KMS-11 (cell line): ENCODE measurements around the gene STAT5B.

Experiments
- H2AFZ ChIP-seq: fragments of 200-600 bp; sonication (generic); 2 replicates; pipeline ENCODE4 v1.6.1; 2016; ENCODE audit warnings: antibody characterized with exemption, mixed run types, low read depth
- H3K27ac ChIP-seq: fragments of 200-600 bp; sonication (generic); 2 replicates; pipeline ENCODE4 v1.6.1; 2016; ENCODE audit warnings: mild to moderate bottlenecking, mixed run types
- H3K27me3 ChIP-seq: fragments of 200-600 bp; sonication (generic); 2 replicates; pipeline ENCODE4 v1.6.1; 2017; ENCODE audit warnings: mild to moderate bottlenecking, low read depth, mixed run types, moderate library complexity; ENCODE audit not compliant: insufficient read depth
- H3K36me3 ChIP-seq: fragments of 200-600 bp; sonication (generic); 2 replicates; pipeline ENCODE4 v1.6.1; 2017; ENCODE audit warnings: mild to moderate bottlenecking, mixed run types; ENCODE audit not compliant: insufficient read depth
- H3K4me1 ChIP-seq: fragments of 200-600 bp; sonication (generic); 2 replicates; pipeline ENCODE4 v1.6.1; 2016; ENCODE audit warnings: mild to moderate bottlenecking, low read depth, mixed run types; ENCODE audit not compliant: poor library complexity, severe bottlenecking
- H3K4me2 ChIP-seq: fragments of 200-600 bp; sonication (generic); 2 replicates; pipeline ENCODE4 v1.7.0; 2016; ENCODE audit warnings: mild to moderate bottlenecking, mixed run types
- H3K4me3 ChIP-seq: fragments of 200-600 bp; sonication (generic); IDR thresholded peaks from 2 replicates; pipeline ENCODE4 v1.6.1; 2017; ENCODE audit warnings: low read depth, low read length, mixed read lengths; ENCODE audit not compliant: insufficient read depth
- H3K79me2 ChIP-seq: fragments of 200-600 bp; sonication (generic); 2 replicates; pipeline ENCODE4 v1.6.1; 2016; ENCODE audit warnings: low read depth, mixed run types; ENCODE audit not compliant: insufficient read depth
- H3K9ac ChIP-seq: fragments of 200-600 bp; sonication (generic); 2 replicates; pipeline ENCODE4 v1.6.1; 2016; ENCODE audit warnings: mild to moderate bottlenecking, mixed run types
- H4K20me1 ChIP-seq: fragments of 200-600 bp; sonication (generic); 2 replicates; pipeline ENCODE4 v1.6.1; 2016; ENCODE audit warnings: mild to moderate bottlenecking, mixed run types; ENCODE audit not compliant: insufficient read depth
- CTCF ChIP-seq: fragments of 200-600 bp; sonication (generic); conservative IDR thresholded peaks from 2 replicates; pipeline ENCODE4 v1.6.1; 2017; ENCODE audit warnings: low read depth, mild to moderate bottlenecking, antibody characterized with exemption, low read length, moderate library complexity, mixed read lengths

Gene STAT5B

GRCh38 chr17:42179335-42179734 lies 96.9 kb downstream of the STAT5B start:
- Histone ChIP-seq H3K36me3 (no peaks in the 10 kb centered on the region), H3K27ac (no peak overlapping the region), H3K4me1 (peaks cover 47% of the 10 kb centered on the region), H2AFZ (no peak overlapping the region), H3K4me2 (no peak overlapping the region), H4K20me1 (no peaks in the 10 kb centered on the region), H3K27me3 (peaks cover 7% of the 10 kb centered on the region), H3K79me2 (no peaks in the 10 kb centered on the region), H3K9ac (no peak overlapping the region), H3K4me3 (no peak overlapping the region)
- TF ChIP-seq CTCF = no peak

- Histone ChIP-seq H2AFZ (no peak overlapping the region), H4K20me1 (no peaks in the 10 kb centered on the region), H3K9ac (no peak overlapping the region), H3K4me1 (peaks cover 46% of the 10 kb centered on the region), H3K27me3 (peaks cover 7% of the 10 kb centered on the region), H3K79me2 (no peaks in the 10 kb centered on the region), H3K27ac (no peak overlapping the region), H3K4me2 (no peak overlapping the region; the same call in 1 of the 2 replicates), H3K4me3 (no peak overlapping the region), H3K36me3 (no peaks in the 10 kb centered on the region)
- no peak for TF ChIP-seq CTCF
These were observed 97.4 kb downstream of the STAT5B start for GRCh38 chr17:42178817-42179216.

- Histone ChIP-seq H2AFZ (no peak overlapping the region), H3K27me3 (peaks cover 7% of the 10 kb centered on the region)
These were observed 98.5 kb downstream of the STAT5B start for GRCh38 chr17:42177684-42178083.

GRCh38 chr17:42174126-42174783 lies 101.9 kb downstream of the STAT5B start:
- TF ChIP-seq CTCF = no peak
- Histone ChIP-seq H3K4me2 (no peak overlapping the region), H2AFZ (no peak overlapping the region), H3K27ac (no peak overlapping the region), H3K79me2 (no peaks in the 10 kb centered on the region), H3K27me3 (no peaks in the 10 kb centered on the region; the same call in 1 of the 2 replicates), H3K4me1 (peaks cover 11% of the 10 kb centered on the region), H3K36me3 (no peaks in the 10 kb centered on the region), H3K9ac (no peak overlapping the region), H4K20me1 (no peaks in the 10 kb centered on the region), H3K4me3 (no peak overlapping the region)

More at GRCh38 chr17:42177684-42178083, 98.5 kb downstream of the STAT5B start:
- Histone ChIP-seq H4K20me1 (no peaks in the 10 kb centered on the region), H3K9ac (no peak overlapping the region), H3K27ac (no peak overlapping the region), H3K79me2 (no peaks in the 10 kb centered on the region), H3K36me3 (no peaks in the 10 kb centered on the region), H3K4me1 (peaks cover 37% of the 10 kb centered on the region), H3K4me2 (no peak overlapping the region), H3K4me3 (no peak overlapping the region)
- TF ChIP-seq CTCF = no peak
